H9 (cell line): Measurements from ENCODE around the gene DNAH12. TPM values are rescaled to one million over a fixed set of nuclear protein-coding genes. Genes with fewer than 3 reads are reported as not detected.

Experiments
- DNase-seq: peaks from one replicate; pipeline ENCODE4 v3.0.0-alpha.2; 2017
- H2AFZ ChIP-seq: one replicate; pipeline ENCODE4 v1.6.1; 2013; ENCODE audit warnings: mild to moderate bottlenecking, low read length, control low read depth, moderate library complexity
- H2AK5ac ChIP-seq: 2 replicates; pipeline ENCODE4 v1.6.1; 2013; ENCODE audit warnings: low read length, control low read depth, mixed read lengths; ENCODE audit not compliant: insufficient read length
- H2BK120ac ChIP-seq: one replicate; pipeline ENCODE4 v1.6.1; 2013; ENCODE audit warnings: low read depth, mild to moderate bottlenecking, low read length, control low read depth, inconsistent platforms; ENCODE audit not compliant: poor library complexity, severe bottlenecking
- H2BK12ac ChIP-seq: 2 replicates; pipeline ENCODE4 v1.6.1; 2013; ENCODE audit warnings: low read length, control low read depth, mixed read lengths, low read depth; ENCODE audit not compliant: insufficient read length
- H2BK15ac ChIP-seq: 2 replicates; pipeline ENCODE4 v1.6.1; 2013; ENCODE audit warnings: low read depth, low read length, control low read depth
- H2BK20ac ChIP-seq: one replicate; pipeline ENCODE4 v1.6.1; 2013; ENCODE audit warnings: low read depth, mild to moderate bottlenecking, low read length, control low read depth, inconsistent platforms; ENCODE audit not compliant: poor library complexity, severe bottlenecking
- H2BK5ac ChIP-seq: 2 replicates; pipeline ENCODE4 v1.6.1; 2013; ENCODE audit warnings: low read length, control low read depth, mixed read lengths; ENCODE audit not compliant: insufficient read length
- H3K14ac ChIP-seq: 2 replicates; pipeline ENCODE4 v1.6.1; 2013; ENCODE audit warnings: low read length, control low read depth; ENCODE audit not compliant: insufficient read depth
- H3K18ac ChIP-seq: 2 replicates; pipeline ENCODE4 v1.6.1; 2013; ENCODE audit warnings: low read depth, mild to moderate bottlenecking, mixed read lengths, low read length, control low read depth; ENCODE audit not compliant: insufficient read length
- H3K23ac ChIP-seq: 2 replicates; pipeline ENCODE4 v1.6.1; 2013; ENCODE audit warnings: low read length, control low read depth, mixed read lengths, low read depth; ENCODE audit not compliant: insufficient read length
- H3K23me2 ChIP-seq: 2 replicates; pipeline ENCODE4 v1.6.1; 2013; ENCODE audit warnings: low read depth, mild to moderate bottlenecking, mixed read lengths, low read length, control low read depth; ENCODE audit not compliant: insufficient read length, poor library complexity, severe bottlenecking
- H3K27ac ChIP-seq: 2 replicates; pipeline ENCODE4 v1.5.1; 2013; ENCODE audit warnings: low read length, control low read depth, mixed read lengths, low read depth; ENCODE audit not compliant: insufficient read length
- H3K27me3 ChIP-seq: 2 replicates; pipeline ENCODE4 v1.6.1; 2013; ENCODE audit warnings: low read length, control low read depth, inconsistent platforms; ENCODE audit not compliant: insufficient read depth
- H3K4ac ChIP-seq: 2 replicates; pipeline ENCODE4 v1.6.1; 2013; ENCODE audit warnings: low read depth, mild to moderate bottlenecking, control low read depth, inconsistent platforms, low read length, moderate library complexity
- H3K4me1 ChIP-seq: 2 replicates; pipeline ENCODE4 v1.6.1; 2013; ENCODE audit warnings: low read length, control low read depth, inconsistent platforms; ENCODE audit not compliant: insufficient read depth
- H3K4me2 ChIP-seq: 2 replicates; pipeline ENCODE4 v1.6.1; 2013; ENCODE audit warnings: low read length, control low read depth, mixed read lengths; ENCODE audit not compliant: insufficient read length, insufficient read depth
- H3K56ac ChIP-seq: 2 replicates; pipeline ENCODE4 v1.6.1; 2013; ENCODE audit warnings: low read depth, mild to moderate bottlenecking, mixed read lengths, low read length, control low read depth; ENCODE audit not compliant: insufficient read length
- H3K79me1 ChIP-seq: 2 replicates; pipeline ENCODE4 v1.6.1; 2013; ENCODE audit warnings: low read depth, mild to moderate bottlenecking, moderate library complexity, low read length, control low read depth, inconsistent platforms; ENCODE audit not compliant: insufficient read depth, poor library complexity, severe bottlenecking
- H3K79me2 ChIP-seq: 2 replicates; pipeline ENCODE4 v1.6.1; 2013; ENCODE audit warnings: low read length, control low read depth, inconsistent platforms; ENCODE audit not compliant: insufficient read depth
- H3K9ac ChIP-seq: 2 replicates; pipeline ENCODE4 v1.6.1; 2013; ENCODE audit warnings: low read length, control low read depth, mixed read lengths; ENCODE audit not compliant: insufficient read length; ENCODE audit errors: extremely low read depth
- H3K9me3 ChIP-seq: one replicate; pipeline ENCODE4 v1.6.1; 2013; ENCODE audit warnings: low read depth, low read length, inconsistent platforms; ENCODE audit not compliant: control insufficient read depth
- H3T11ph ChIP-seq: one replicate; pipeline ENCODE4 v1.6.1; 2013; ENCODE audit warnings: mild to moderate bottlenecking, low read length, control low read depth, inconsistent platforms
- H4K20me1 ChIP-seq: one replicate; pipeline ENCODE4 v1.6.1; 2013; ENCODE audit not compliant: control insufficient read depth, insufficient read length, insufficient read depth
- H4K5ac ChIP-seq: 2 replicates; pipeline ENCODE4 v1.6.1; 2013; ENCODE audit warnings: low read depth, mild to moderate bottlenecking, mixed read lengths, low read length, control low read depth; ENCODE audit not compliant: insufficient read length
- H4K8ac ChIP-seq: replicated peaks from 2 replicates; pipeline ENCODE4 v1.6.1; 2013; ENCODE audit warnings: low read length, control low read depth, mixed read lengths, low read depth; ENCODE audit not compliant: insufficient read length
- H4K91ac ChIP-seq: 2 replicates; pipeline ENCODE4 v1.6.1; 2013; ENCODE audit warnings: low read depth, mild to moderate bottlenecking, moderate library complexity, mixed read lengths, low read length, control low read depth; ENCODE audit not compliant: insufficient read length
- H3K27ac Mint-ChIP-seq, 3 experiments: 2 replicates in 2 of 3; 3 replicates in 1 of 3; pipeline ENCODE4 v1.8.0; 2020 to 2021; ENCODE audit warnings: mixed read lengths in 3 of 3, mild to moderate bottlenecking in 1 of 3, moderate library complexity in 1 of 3
- H3K27me3 Mint-ChIP-seq: 2 replicates; pipeline ENCODE4 v1.8.0; 2021; ENCODE audit warnings: low read depth, mild to moderate bottlenecking, moderate library complexity, mixed read lengths
- H3K36me3 Mint-ChIP-seq, 3 experiments: 2 replicates in 2 of 3; 3 replicates in 1 of 3; pipeline ENCODE4 v1.8.0; 2020 to 2021; ENCODE audit warnings: low read depth in 3 of 3, mixed read lengths in 3 of 3; ENCODE audit not compliant: insufficient read depth in 1 of 3
- H3K4me1 Mint-ChIP-seq, 2 experiments: 2 replicates each; pipeline ENCODE4 v1.8.0; 2020; ENCODE audit warnings: mixed read lengths in 2 of 2
- H3K4me3 Mint-ChIP-seq, 2 experiments: 2 replicates in 1 of 2; 3 replicates in 1 of 2; pipeline ENCODE4 v1.8.0; 2020 to 2021; ENCODE audit warnings: mild to moderate bottlenecking in 2 of 2, mixed read lengths in 2 of 2, moderate library complexity in 1 of 2
- H3K9me3 Mint-ChIP-seq, 2 experiments: 2 replicates in 1 of 2; 3 replicates in 1 of 2; pipeline ENCODE4 v1.8.0; 2020; ENCODE audit warnings: mild to moderate bottlenecking in 2 of 2, mixed read lengths in 2 of 2, moderate library complexity in 1 of 2
- WGBS: extraction: QIAGEN DNeasy Blood & Tissue Kit; methylation state at CpG from one replicate; pipeline ENCODE4 v1.1.7; 2013; ENCODE audit warnings: missing lambda C conversion rate, low lambda C conversion rate, mixed read lengths; ENCODE audit not compliant: insufficient read length; ENCODE audit errors: extremely low coverage; 5-methylcytosine and 5-hydroxymethylcytosine counted together
- total RNA-seq: library from RNA; stranded (reverse); gene quantifications from 2 replicates; pipeline ENCODE4 v1.2.1, GENCODE V29; 2021
- TF ChIP-seq, protein P1 (sequence below): fragments of 200-600 bp; sonication (generic); conservative IDR thresholded peaks from 3 replicates; pipeline ENCODE4 v1.8.0; 2021; ENCODE audit warnings: antibody characterized with exemption, mild to moderate bottlenecking

Gene DNAH12
- total RNA-seq, 1 experiment from 2014 or later: not detected

DNA sequence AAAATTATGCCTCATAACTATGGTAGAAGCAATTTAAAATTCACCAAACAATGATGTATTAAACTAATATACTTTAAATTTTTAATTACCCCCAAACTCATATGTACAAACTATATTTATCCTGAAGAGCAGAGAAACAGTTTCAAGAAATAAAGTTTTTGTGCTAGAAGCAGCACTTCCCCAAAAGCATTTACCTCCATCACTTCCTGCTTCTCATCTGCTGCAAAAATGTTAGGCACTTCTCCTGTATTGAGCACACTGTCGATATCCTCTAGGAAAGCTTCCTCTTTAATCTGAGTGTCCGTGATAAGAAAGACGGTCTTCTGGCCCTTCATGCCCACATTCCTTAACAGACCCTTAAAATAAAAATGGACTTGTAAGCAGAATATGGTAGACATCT is 150.2 kb downstream of the DNAH12 start:
- Histone ChIP-seq H3K9me3 (no peaks in the 10 kb centered on the region), H2BK120ac (no peak overlapping the region), H3K79me1 (no peaks in the 10 kb centered on the region), H2BK5ac (no peak overlapping the region), H2BK15ac (no peak overlapping the region), H2AK5ac (no peak overlapping the region), H4K20me1 (no peaks in the 10 kb centered on the region), H3K4ac (no peak overlapping the region), H4K5ac (no peak overlapping the region), H4K8ac (no peak overlapping the region), H3K4me2 (no peak overlapping the region), H3K79me2 (no peaks in the 10 kb centered on the region), H3K23ac (no peak overlapping the region), H2BK20ac (no peak overlapping the region), H3K27ac (no peak overlapping the region), H3K27me3 (no peaks in the 10 kb centered on the region), H3K18ac (no peak overlapping the region), H3K14ac (no peak overlapping the region), H3K9ac (no peak overlapping the region), H2BK12ac (no peak overlapping the region), H2AFZ (no peak overlapping the region), H3K23me2 (no peaks in the 10 kb centered on the region), H3K4me1 (no peaks in the 10 kb centered on the region), H3T11ph (no peak overlapping the region), H3K56ac (no peak overlapping the region), H4K91ac (no peak overlapping the region)
- DNase-seq: no peak
- Mint-ChIP-seq H3K9me3 (no peaks in the 10 kb centered on the region; a peak in 1 of 5 replicates), H3K36me3 (no peaks in the 10 kb centered on the region), H3K27ac (no peak overlapping the region), H3K4me3 (no peak overlapping the region), H3K27me3 (no peaks in the 10 kb centered on the region), H3K4me1 (peaks cover 6 to 8% of the 10 kb centered on the region in 2 experiments)
- TF ChIP-seq, protein P1, sequence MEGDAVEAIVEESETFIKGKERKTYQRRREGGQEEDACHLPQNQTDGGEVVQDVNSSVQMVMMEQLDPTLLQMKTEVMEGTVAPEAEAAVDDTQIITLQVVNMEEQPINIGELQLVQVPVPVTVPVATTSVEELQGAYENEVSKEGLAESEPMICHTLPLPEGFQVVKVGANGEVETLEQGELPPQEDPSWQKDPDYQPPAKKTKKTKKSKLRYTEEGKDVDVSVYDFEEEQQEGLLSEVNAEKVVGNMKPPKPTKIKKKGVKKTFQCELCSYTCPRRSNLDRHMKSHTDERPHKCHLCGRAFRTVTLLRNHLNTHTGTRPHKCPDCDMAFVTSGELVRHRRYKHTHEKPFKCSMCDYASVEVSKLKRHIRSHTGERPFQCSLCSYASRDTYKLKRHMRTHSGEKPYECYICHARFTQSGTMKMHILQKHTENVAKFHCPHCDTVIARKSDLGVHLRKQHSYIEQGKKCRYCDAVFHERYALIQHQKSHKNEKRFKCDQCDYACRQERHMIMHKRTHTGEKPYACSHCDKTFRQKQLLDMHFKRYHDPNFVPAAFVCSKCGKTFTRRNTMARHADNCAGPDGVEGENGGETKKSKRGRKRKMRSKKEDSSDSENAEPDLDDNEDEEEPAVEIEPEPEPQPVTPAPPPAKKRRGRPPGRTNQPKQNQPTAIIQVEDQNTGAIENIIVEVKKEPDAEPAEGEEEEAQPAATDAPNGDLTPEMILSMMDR: no peak
- WGBS: no CpG with 5 or more reads among the region's 3 CpGs
